CD14-positive monocyte (primary cell): ENCODE measurements around the gene SLC34A3. TPM values are rescaled to one million over a fixed set of nuclear protein-coding genes. Genes with fewer than 3 reads are reported as not detected.

Experiments
- DNase-seq, 3 donors: peaks; one replicate each; pipeline ENCODE4 v3.0.0-alpha.2; 2011 to 2022
- H2AFZ ChIP-seq: 2 replicates; pipeline ENCODE4 v1.6.0; 2012; ENCODE audit warnings: mild to moderate bottlenecking, low read depth, low read length, inconsistent platforms; ENCODE audit not compliant: insufficient read depth, poor library complexity, severe bottlenecking
- H3K27ac ChIP-seq, 2 donors: 1 replicate in 1 of 2; 2 replicates in 1 of 2; pipeline ENCODE4 v1.5.1; 2012 to 2013; ENCODE audit warnings: low read length in 2 of 2, control low read depth in 1 of 2, inconsistent platforms in 1 of 2, low read depth in 1 of 2, mild to moderate bottlenecking in 1 of 2
- H3K27me3 ChIP-seq, 2 donors: one replicate each; pipeline versions ENCODE4 v1.6.0 to v1.6.1; 2011 to 2013; ENCODE audit warnings: low read length in 2 of 2; ENCODE audit not compliant: control insufficient read depth in 2 of 2, insufficient read depth in 2 of 2
- H3K36me3 ChIP-seq, 2 donors: replicated peaks in 1 of 2; 1 replicate in 1 of 2; 2 replicates in 1 of 2; pipeline versions ENCODE4 v1.5.1 to v1.6.1; 2012 to 2013; ENCODE audit warnings: low read length in 2 of 2, control low read depth in 1 of 2, inconsistent platforms in 1 of 2, mild to moderate bottlenecking in 1 of 2; ENCODE audit not compliant: insufficient read depth in 2 of 2, control insufficient read depth in 1 of 2
- H3K4me1 ChIP-seq, 2 donors: 1 replicate in 1 of 2; 2 replicates in 1 of 2; pipeline versions ENCODE4 v1.5.1 to v1.6.1; 2012 to 2013; ENCODE audit warnings: low read length in 2 of 2, control low read depth in 1 of 2, inconsistent platforms in 1 of 2, mild to moderate bottlenecking in 1 of 2, moderate library complexity in 1 of 2; ENCODE audit not compliant: insufficient read depth in 2 of 2, control insufficient read depth in 1 of 2
- H3K4me2 ChIP-seq: replicated peaks from 2 replicates; pipeline ENCODE3; 2012; ENCODE audit warnings: low read length, moderate library complexity, mild to moderate bottlenecking; ENCODE audit not compliant: poor library complexity, severe bottlenecking; ENCODE audit errors: extremely low read depth
- H3K4me3 ChIP-seq, 3 experiments: fragments of 200-600 bp in 1 of 3; sonication (generic) in 1 of 3; replicated peaks in 1 of 3; 1 replicate in 2 of 3; 2 replicates in 1 of 3; pipeline ENCODE4 v1.5.1; 2011 to 2013; ENCODE audit warnings: low read length in 3 of 3, mild to moderate bottlenecking in 3 of 3, control low read depth in 2 of 3, low read depth in 2 of 3, inconsistent platforms in 1 of 3, moderate library complexity in 1 of 3
- H3K79me2 ChIP-seq: 2 replicates; pipeline ENCODE4 v1.6.0; 2012; ENCODE audit warnings: mild to moderate bottlenecking, control low read depth, inconsistent platforms, low read length, moderate library complexity; ENCODE audit not compliant: insufficient read depth
- H3K9ac ChIP-seq: 2 replicates; pipeline ENCODE4 v1.6.0; 2017; ENCODE audit warnings: low read length, mild to moderate bottlenecking; ENCODE audit not compliant: insufficient read depth, poor library complexity, severe bottlenecking
- H3K9me3 ChIP-seq, 2 donors: replicated peaks in 1 of 2; 1 replicate in 1 of 2; 2 replicates in 1 of 2; pipeline versions ENCODE4 v1.5.1 to v1.6.1; 2012 to 2013; ENCODE audit warnings: low read length in 2 of 2, control low read depth in 1 of 2; ENCODE audit not compliant: control insufficient read depth in 1 of 2, insufficient read depth in 1 of 2
- H4K20me1 ChIP-seq: 2 replicates; pipeline ENCODE4 v1.6.0; 2012; ENCODE audit warnings: mild to moderate bottlenecking, low read length, control low read depth, moderate library complexity; ENCODE audit not compliant: insufficient read depth
- H3K27ac Mint-ChIP-seq, 7 donors: one replicate each; pipeline ENCODE4 v1.8.0; 2020; ENCODE audit warnings: mild to moderate bottlenecking in 7 of 7, mixed read lengths in 7 of 7, moderate library complexity in 6 of 7, inconsistent platforms in 2 of 7
- H3K27me3 Mint-ChIP-seq, 3 donors: one replicate each; pipeline ENCODE4 v1.8.0; 2021 to 2022; ENCODE audit warnings: low read depth in 3 of 3, mild to moderate bottlenecking in 3 of 3, mixed read lengths in 3 of 3, moderate library complexity in 3 of 3, inconsistent platforms in 1 of 3
- H3K36me3 Mint-ChIP-seq, 2 donors: one replicate each; pipeline ENCODE4 v1.8.0; 2020; ENCODE audit warnings: mixed read lengths in 2 of 2, inconsistent platforms in 1 of 2, mild to moderate bottlenecking in 1 of 2
- H3K4me1 Mint-ChIP-seq: one replicate; pipeline ENCODE4 v1.8.0; 2020; ENCODE audit warnings: mild to moderate bottlenecking, mixed read lengths
- H3K4me3 Mint-ChIP-seq, 2 donors: one replicate each; pipeline ENCODE4 v1.8.0; 2020; ENCODE audit warnings: mild to moderate bottlenecking in 2 of 2, mixed read lengths in 2 of 2, moderate library complexity in 1 of 2
- H3K9me3 Mint-ChIP-seq, 7 donors: one replicate each; pipeline ENCODE4 v1.8.0; 2020 to 2022; ENCODE audit warnings: mixed read lengths in 7 of 7, mild to moderate bottlenecking in 6 of 7, moderate library complexity in 6 of 7, inconsistent platforms in 2 of 7
- WGBS: methylation state at CpG from one replicate; pipeline ENCODE4 v1.1.5; 2013; ENCODE audit warnings: missing lambda C conversion rate; ENCODE audit not compliant: insufficient coverage; 5-methylcytosine and 5-hydroxymethylcytosine counted together
- intact Hi-C, 2 donors: fragments of 100-400 bp; cut with micrococcal nuclease; formaldehyde crosslinking; loops; one replicate each; pipeline versions ENCODE4 v1.15.0 to v1.15.1; 2023
- polyA plus RNA-seq, 3 donors: library from polyadenylated mRNA; depleted of rRNA in 1 of 3; unstranded in 2 of 3; stranded (reverse) in 1 of 3; fragments of 300-500 nt in 2 of 3; fragments of >200 nt in 1 of 3; fragmentation: Illumina TruSeq in 2 of 3; gene quantifications; 1 replicate in 2 of 3; 2 replicates in 1 of 3; pipeline ENCODE4 v1.2.3, GENCODE V29; 2012 to 2021
- TF ChIP-seq, protein P1 (sequence below): fragments of 200-600 bp; IDR thresholded peaks from one replicate; pipeline ENCODE4 v1.8.0; 2022; ENCODE audit warnings: antibody characterized with exemption, mild to moderate bottlenecking

SLC34A3 gene
- polyA plus RNA-seq, 3 donors, result not detected

DNA sequence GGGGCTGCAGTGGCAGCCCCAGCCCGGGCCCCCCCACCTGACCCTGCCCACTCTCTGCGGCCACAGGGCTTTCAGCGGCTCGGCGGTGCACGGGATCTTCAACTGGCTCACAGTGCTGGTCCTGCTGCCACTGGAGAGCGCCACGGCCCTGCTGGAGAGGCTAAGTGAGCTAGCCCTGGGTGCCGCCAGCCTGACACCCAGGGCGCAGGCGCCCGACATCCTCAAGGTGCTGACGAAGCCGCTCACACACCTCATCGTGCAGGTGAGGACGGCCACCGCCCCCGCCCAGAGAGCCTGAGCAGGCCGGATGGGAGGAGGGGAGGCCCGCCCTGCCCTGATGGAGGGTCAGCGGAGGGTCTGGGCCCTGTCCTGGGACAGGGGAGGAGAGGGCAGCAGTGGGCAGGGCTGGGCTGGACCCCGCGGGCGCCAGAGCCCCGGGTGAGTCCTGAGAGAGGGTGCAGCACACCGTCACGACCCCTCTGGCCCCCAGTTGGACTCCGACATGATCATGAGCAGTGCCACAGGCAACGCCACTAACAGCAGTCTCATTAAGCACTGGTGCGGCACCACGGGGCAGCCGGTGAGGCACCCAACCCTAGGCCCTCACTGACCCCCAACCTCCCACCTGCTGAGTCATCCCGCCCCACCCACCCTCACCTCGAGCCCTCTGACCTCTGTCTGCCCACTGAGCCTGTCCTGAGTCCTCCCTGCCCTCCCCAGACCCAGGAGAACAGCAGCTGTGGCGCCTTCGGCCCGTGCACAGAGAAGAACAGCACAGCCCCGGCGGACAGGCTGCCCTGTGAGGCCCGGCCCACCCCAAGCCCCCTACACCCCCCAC lies 2.7 kb downstream of the SLC34A3 start:
- 91% methylated on average over 25 of the region's 40 CpGs for WGBS
- no peaks in the 10 kb centered on the region for H3K36me3 ChIP-seq
- H3K4me1 Mint-ChIP-seq, result peaks cover 8% of the 10 kb centered on the region
- TF ChIP-seq, protein P1, sequence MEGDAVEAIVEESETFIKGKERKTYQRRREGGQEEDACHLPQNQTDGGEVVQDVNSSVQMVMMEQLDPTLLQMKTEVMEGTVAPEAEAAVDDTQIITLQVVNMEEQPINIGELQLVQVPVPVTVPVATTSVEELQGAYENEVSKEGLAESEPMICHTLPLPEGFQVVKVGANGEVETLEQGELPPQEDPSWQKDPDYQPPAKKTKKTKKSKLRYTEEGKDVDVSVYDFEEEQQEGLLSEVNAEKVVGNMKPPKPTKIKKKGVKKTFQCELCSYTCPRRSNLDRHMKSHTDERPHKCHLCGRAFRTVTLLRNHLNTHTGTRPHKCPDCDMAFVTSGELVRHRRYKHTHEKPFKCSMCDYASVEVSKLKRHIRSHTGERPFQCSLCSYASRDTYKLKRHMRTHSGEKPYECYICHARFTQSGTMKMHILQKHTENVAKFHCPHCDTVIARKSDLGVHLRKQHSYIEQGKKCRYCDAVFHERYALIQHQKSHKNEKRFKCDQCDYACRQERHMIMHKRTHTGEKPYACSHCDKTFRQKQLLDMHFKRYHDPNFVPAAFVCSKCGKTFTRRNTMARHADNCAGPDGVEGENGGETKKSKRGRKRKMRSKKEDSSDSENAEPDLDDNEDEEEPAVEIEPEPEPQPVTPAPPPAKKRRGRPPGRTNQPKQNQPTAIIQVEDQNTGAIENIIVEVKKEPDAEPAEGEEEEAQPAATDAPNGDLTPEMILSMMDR, result no peak
- no peak overlapping the region for H3K4me3 ChIP-seq
- no peaks in the 10 kb centered on the region for H4K20me1 ChIP-seq
- H3K4me1 ChIP-seq, result peaks cover 17% of the 10 kb centered on the region in 2 donors
- H3K4me3 Mint-ChIP-seq, result no peak overlapping the region
- H3K9me3 ChIP-seq, result no peaks in the 10 kb centered on the region
- intact Hi-C loops, result no loop called here
- H3K9me3 Mint-ChIP-seq, result peaks cover 0 to 2% (median 0%) of the 10 kb centered on the region in 7 donors
- H3K4me2 ChIP-seq, result no peak overlapping the region
- no peak overlapping the region for H3K27ac Mint-ChIP-seq
- peaks cover 4% of the 10 kb centered on the region for H3K79me2 ChIP-seq
- H3K27ac ChIP-seq, result no peak overlapping the region
- no peak overlapping the region for H3K9ac ChIP-seq
- H3K27me3 ChIP-seq, result peaks cover 0 to under 1% of the 10 kb centered on the region in 2 donors
- no peak for DNase-seq
- H3K36me3 Mint-ChIP-seq, result no peaks in the 10 kb centered on the region
- H3K27me3 Mint-ChIP-seq, result peaks cover 2 to 39% (median 7%) of the 10 kb centered on the region in 3 donors
- H2AFZ ChIP-seq, result no peak overlapping the region

DNA sequence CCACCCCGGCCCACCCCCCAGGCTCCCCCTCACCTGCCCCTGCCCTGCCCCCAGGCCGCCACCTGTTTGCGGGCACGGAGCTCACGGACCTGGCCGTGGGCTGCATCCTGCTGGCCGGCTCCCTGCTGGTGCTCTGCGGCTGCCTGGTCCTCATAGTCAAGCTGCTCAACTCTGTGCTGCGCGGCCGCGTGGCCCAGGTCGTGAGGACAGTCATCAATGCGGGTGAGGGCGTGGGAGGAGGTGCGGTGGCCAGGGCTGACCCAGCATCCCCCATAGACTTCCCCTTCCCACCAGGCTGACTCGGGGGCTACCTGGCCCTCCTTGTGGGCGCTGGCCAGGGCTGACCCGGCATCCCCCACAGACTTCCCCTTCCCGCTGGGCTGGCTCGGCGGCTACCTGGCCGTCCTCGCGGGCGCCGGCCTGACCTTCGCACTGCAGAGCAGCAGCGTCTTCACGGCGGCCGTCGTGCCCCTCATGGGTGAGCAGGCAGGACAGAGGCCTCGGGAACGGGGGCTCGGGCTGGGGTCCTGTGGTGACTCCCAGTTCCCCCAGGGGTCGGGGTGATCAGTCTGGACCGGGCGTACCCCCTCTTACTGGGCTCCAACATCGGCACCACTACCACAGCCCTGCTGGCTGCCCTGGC lies 3.5 kb downstream of the SLC34A3 start:
- 81% methylated on average over 24 of the region's 40 CpGs for WGBS
- Mint-ChIP-seq H3K27ac (no peak overlapping the region), H3K9me3 (peaks cover 0 to 2% (median 0%) of the 10 kb centered on the region in 7 donors), H3K4me3 (no peak overlapping the region), H3K27me3 (peaks cover 2 to 34% (median 8%) of the 10 kb centered on the region in 3 donors), H3K4me1 (peaks cover 14% of the 10 kb centered on the region), H3K36me3 (no peaks in the 10 kb centered on the region)
- H3K27ac ChIP-seq, result no peak overlapping the region
- no peak overlapping the region for H3K4me3 ChIP-seq
- no peaks in the 10 kb centered on the region for H3K27me3 ChIP-seq
- H3K4me1 ChIP-seq, result peaks cover 22 to 23% of the 10 kb centered on the region in 2 donors
- no peaks in the 10 kb centered on the region for H3K9me3 ChIP-seq
- intact Hi-C loops, result no loop called here
- no peak overlapping the region for H2AFZ ChIP-seq
- DNase-seq, result no peak
- TF ChIP-seq, protein P1, result no peak
- no peak overlapping the region for H3K4me2 ChIP-seq
- no peaks in the 10 kb centered on the region for H4K20me1 ChIP-seq
- H3K79me2 ChIP-seq, result peaks cover 12% of the 10 kb centered on the region
- H3K36me3 ChIP-seq, result no peaks in the 10 kb centered on the region
- no peak overlapping the region for H3K9ac ChIP-seq
